GM19455 (cell line): ENCODE measurements around the gene MTREX.
A peak's percentile ranks its signal among the peaks of the same experiment; 100 is the strongest.

Experiments
- ATAC-seq: cut with Tn5 transposase; IDR thresholded peaks from one replicate; pipeline ENCODE4 v1.9.1; 2021; ENCODE audit not compliant: unreplicated experiment

MTREX gene

DNA sequence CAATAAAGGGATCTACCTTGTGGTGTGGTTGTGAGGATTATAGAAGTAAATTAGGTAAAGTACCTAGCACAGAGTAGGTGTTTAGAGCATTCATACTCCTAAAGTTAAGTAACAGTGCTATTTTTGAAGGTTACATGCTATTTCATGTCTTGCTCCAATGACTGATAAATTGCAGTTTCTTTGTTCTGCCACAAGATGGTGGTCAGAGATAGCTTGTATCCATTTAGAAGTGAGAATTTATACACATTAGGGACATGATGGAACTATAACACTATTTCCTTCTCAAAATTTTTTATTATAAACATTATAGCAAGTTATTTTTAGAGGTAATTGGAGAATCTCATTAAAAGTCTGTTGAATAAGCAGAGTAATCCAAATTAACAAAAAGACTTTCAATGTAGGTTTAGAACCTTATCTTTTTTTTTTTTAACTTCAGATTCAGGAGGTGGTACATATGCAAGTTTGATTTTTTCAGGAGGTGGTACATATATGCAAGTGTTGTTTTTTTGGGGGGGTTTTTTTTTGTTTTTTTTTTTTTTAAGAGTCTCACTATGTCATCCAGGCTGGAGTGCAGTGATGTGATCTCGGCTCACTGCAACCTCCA lies 17.1 kb downstream of the MTREX start:
- no peak for ATAC-seq

GRCh38 chr5:55325621-55326020 lies 17.8 kb downstream of the MTREX start:
- no peak for ATAC-seq

GRCh38 chr5:55327281-55327680 lies 19.5 kb downstream of the MTREX start:
- ATAC-seq, result no peak

GRCh38 chr5:55331321-55331720 lies 23.5 kb downstream of the MTREX start:
- ATAC-seq, result no peak

- no peak for ATAC-seq
Observed at GRCh38 chr5:55333017-55333416, 25.2 kb downstream of the MTREX start.

GRCh38 chr5:55333811-55334210 lies 26.0 kb downstream of the MTREX start:
- no peak for ATAC-seq

GRCh38 chr5:55338092-55338613 lies 30.4 kb downstream of the MTREX start:
- ATAC-seq, result no peak

DNA sequence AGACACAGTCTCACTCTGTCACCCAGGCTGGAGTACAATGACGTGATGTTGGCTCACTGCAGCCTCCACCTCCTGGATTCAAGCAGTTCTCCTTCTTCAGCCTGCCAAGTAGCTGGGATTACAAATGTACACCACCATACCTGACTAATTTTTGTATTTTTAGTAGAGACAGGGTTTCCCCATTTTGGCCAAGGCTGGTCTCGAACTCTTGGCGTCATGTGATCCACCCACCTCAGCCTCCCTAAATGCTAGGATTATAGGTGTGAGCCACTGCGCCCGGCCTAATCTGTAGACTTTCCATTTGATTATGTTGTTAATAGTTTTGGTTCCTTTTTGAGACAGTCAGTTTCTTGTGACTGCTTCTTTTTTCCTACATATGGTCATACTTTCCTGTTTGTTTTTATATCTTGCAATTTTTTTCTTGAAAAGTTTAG lies 31.0 kb downstream of the MTREX start:
- no peak for ATAC-seq

- no peak for ATAC-seq
Observed at GRCh38 chr5:55343107-55343506, 35.3 kb downstream of the MTREX start.

GRCh38 chr5:55343609-55344008 lies 35.8 kb downstream of the MTREX start:
- no peak for ATAC-seq

- ATAC-seq, result no peak
Observed at GRCh38 chr5:55344392-55344992, 36.7 kb downstream of the MTREX start.

GRCh38 chr5:55345327-55345726 lies 37.5 kb downstream of the MTREX start:
- no peak for ATAC-seq

DNA sequence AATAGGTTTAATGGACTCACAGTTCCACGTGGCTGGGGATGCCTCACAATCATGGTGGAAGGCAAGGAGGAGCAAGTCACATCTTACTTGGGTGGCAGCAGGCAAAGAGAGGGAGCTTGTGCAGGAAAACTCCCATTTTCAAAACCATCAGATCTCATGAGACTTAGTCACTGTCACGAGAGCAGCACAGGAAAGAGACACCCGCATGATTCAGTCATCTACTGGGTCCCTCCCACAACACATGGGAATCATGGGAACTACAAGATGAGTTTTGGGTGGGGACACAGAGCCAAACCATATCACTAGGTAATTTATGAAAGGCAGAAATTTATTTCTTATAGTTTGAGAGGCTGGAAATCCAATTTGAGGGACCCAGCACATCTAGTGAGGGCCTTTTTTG lies 40.0 kb downstream of the MTREX start:
- no peak for ATAC-seq

GRCh38 chr5:55350754-55351153 lies 43.0 kb downstream of the MTREX start:
- ATAC-seq, result no peak

DNA sequence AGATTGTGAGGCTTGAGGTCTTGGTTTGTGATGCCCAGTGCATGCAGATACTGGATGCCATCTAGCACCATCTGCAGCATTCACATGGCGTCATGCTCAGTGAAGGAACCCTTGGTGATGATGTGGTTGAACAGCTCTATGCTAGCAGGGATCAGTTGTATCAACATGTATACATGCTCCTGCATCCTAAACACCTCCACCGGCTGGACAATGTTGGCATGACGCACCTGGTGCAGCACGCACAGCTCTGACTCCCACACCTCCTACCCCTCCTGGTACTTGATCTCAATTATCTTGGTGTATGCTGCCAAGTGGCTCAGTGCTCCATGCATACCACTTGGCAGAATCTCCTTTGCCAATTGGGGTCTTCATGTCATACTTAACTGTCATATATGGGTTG lies 49.1 kb downstream of the MTREX start:
- no peak for ATAC-seq

DNA sequence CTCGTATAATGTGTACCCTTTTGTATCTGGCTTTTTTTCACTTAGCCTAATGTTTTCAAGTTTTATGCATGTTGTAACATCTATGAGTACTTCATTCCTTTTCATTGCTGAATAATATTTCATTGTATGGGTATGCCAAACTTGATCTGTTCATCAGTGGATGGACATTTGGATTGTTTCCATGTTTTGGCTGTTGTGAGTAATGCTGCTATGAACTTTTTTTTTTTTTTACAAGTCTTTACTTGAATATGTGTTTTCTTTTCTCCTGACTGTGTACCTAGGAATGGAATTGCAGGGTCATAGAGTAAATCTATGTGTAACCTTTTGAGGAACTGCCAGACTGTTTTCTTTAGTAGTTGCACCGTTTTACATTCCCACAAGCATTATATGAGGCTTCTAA lies 52.4 kb downstream of the MTREX start:
- ATAC-seq, result no peak

GRCh38 chr5:55363856-55364255 lies 56.1 kb downstream of the MTREX start:
- no peak for ATAC-seq

DNA sequence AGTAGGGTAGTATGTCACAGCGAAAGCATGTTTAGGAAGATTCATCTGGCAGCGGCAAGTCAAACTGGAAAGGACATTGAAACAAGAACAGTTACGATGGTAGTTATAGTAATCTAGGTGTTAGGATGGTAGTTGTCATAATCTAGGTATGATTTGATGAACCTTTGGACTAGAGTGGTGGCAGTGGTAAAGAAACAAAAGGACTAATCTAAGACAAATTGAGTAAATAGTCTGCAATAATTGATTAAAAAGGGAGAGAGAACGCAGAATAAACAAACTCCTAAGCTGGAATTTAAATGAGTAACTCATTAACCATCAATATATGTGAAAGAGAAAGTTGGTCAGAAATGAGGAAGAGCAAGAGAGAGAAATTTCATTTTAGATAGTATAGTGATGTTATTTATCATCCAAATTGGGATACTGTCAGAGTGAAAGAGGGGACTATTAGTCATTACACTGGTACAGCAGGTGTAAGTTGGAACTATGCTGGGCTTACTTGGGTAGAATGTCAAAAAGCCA lies 56.8 kb downstream of the MTREX start:
- peak; percentile 92 for ATAC-seq

DNA sequence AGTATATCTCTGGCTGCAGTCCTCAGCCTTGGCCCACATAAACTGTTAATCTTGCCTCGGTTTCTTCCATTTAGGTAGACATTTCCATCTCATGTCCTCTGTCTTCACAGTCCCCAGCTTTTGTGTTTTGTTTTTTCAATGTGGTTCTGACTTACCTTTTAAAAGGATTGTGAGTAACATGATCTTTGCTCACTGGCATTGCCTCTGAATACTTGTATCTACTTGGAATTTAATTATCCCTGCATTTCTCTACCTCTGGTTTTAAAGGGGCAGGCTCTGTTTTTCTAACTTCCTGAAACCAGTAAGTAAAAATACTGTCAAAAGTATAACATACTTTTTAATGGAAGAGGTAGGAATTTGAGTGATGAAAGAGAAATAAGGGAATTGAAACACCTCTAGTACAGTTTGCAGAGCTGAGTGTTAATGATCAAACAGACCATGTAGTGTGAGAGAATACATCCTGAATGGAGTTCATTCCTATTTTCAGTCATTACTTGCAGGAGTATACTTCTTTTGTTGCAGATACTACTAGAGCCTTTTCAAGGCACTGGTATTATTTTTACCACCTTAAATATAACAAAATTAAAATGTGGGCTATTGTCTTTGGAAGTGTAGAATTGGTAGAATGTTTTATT lies 62.6 kb downstream of the MTREX start:
- no peak for ATAC-seq

DNA sequence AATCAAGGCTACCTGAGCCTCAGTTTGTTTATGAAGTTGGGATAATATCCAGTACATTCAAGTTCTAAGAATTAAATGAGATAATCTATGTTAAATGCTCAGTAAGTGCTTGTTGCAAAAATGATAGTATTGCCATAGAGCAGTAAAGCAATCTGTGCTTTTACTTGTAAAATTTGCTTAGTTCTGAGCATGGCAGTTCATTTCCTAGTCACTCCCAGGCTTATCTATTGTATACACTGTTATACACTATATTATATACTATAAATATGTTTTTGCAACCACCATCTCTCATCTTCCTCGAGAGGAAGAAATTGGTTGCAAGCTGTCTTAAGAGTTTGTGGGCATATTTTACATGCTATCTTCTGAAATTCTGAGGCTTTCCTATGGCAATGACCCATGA lies 63.4 kb downstream of the MTREX start:
- ATAC-seq, result no peak

GRCh38 chr5:55372130-55372925 lies 64.5 kb downstream of the MTREX start:
- no peak for ATAC-seq
